Esophagus muscularis mucosa (tissue), 4 donors: ENCODE data around the gene FDX2. TPM values are rescaled to one million over a fixed set of nuclear protein-coding genes. Genes with fewer than 3 reads are reported as not detected.

Experiments used
- DNase-seq: peaks from one replicate; pipeline ENCODE4 v3.0.0-alpha.2; 2017; ENCODE audit errors: extremely low spot score
- H3K27ac ChIP-seq, 4 donors: fragments of 200-600 bp; sonication (generic); replicated peaks in 1 of 4; 1 replicate in 3 of 4; 2 replicates in 1 of 4; pipeline ENCODE4 v1.5.1; 2016 to 2019; ENCODE audit warnings: mild to moderate bottlenecking in 1 of 4
- H3K27me3 ChIP-seq, 4 donors: fragments of 200-600 bp; sonication (generic); one replicate each; pipeline versions ENCODE4 v1.5.1 to v1.6.0; 2016 to 2019
- H3K36me3 ChIP-seq, 4 donors: fragments of 200-600 bp; sonication (generic); one replicate each; pipeline ENCODE4 v1.5.1; 2016 to 2019
- H3K4me1 ChIP-seq, 4 donors: fragments of 200-600 bp; sonication (generic); one replicate each; pipeline ENCODE4 v1.5.1; 2016 to 2019
- H3K4me3 ChIP-seq, 4 donors: fragments of 200-600 bp; sonication (generic); 1 replicate in 2 of 4; 2 replicates in 2 of 4; pipeline ENCODE4 v1.5.1; 2016 to 2019; ENCODE audit warnings: mild to moderate bottlenecking in 4 of 4, moderate library complexity in 1 of 4
- H3K9me3 ChIP-seq, 4 donors: fragments of 200-600 bp; sonication (generic); 1 replicate in 3 of 4; 2 replicates in 1 of 4; pipeline ENCODE4 v1.5.1; 2016 to 2019
- CTCF ChIP-seq, 3 experiments: fragments of 200-600 bp in 2 of 3; fragments of 450-650 bp in 1 of 3; sonication (generic) in 2 of 3; IDR thresholded peaks; one replicate each; pipeline ENCODE4 v1.5.1; 2017 to 2019; ENCODE audit warnings: antibody characterized with exemption in 3 of 3, mild to moderate bottlenecking in 2 of 3, moderate library complexity in 1 of 3
- EP300 ChIP-seq: sonication (generic); formaldehyde crosslinking; IDR thresholded peaks from one replicate; pipeline ENCODE4 v1.6.1; 2017; ENCODE audit warnings: antibody characterized with exemption
- POLR2A ChIP-seq: fragments of 450-650 bp; IDR thresholded peaks from one replicate; pipeline ENCODE4 v1.6.1; 2017; ENCODE audit warnings: antibody characterized with exemption, moderate library complexity, mild to moderate bottlenecking, low read depth
- POLR2AphosphoS5 ChIP-seq, 2 donors: sonication (generic); formaldehyde crosslinking; IDR thresholded peaks; one replicate each; pipeline ENCODE4 v1.6.1; 2017; ENCODE audit warnings: antibody characterized with exemption in 2 of 2
- WGBS: methylation state at CpG from one replicate; pipeline ENCODE4 v1.1.5; 2018; 5-methylcytosine and 5-hydroxymethylcytosine counted together
- intact Hi-C: fragments of 100-400 bp; cut with DNase I; formaldehyde crosslinking; loops from one replicate; pipeline ENCODE4 v1.15.1; 2023
- total RNA-seq, 4 donors: library from RNA; depleted of rRNA; stranded (reverse); fragments of >200 nt; gene quantifications; one replicate each; pipeline versions ENCODE4 v1.1.0 to v1.2.1, GENCODE V29; 2016

The FDX2 gene
- total RNA-seq, 4 donors from 2014 or later, result 16.6 to 29.6 (median 26.5) TPM

GRCh38 chr19:10362259-10362658 is 46.4 kb upstream of the FDX2 start:
- H3K4me3 ChIP-seq, result no peak overlapping the region
- H3K27me3 ChIP-seq, result no peaks in the 10 kb centered on the region
- no peak overlapping the region for H3K27ac ChIP-seq
- no peaks in the 10 kb centered on the region for H3K9me3 ChIP-seq
- peaks cover 57 to 100% (median 98%) of the 10 kb centered on the region in 4 donors for H3K36me3 ChIP-seq
- WGBS, result 88% methylated on average over 3 of the region's 18 CpGs
- TF ChIP-seq POLR2A (no peak), EP300 (no peak), CTCF (IDR thresholded peaks at IDR 0.05) (no peak), POLR2AphosphoS5 (IDR thresholded peaks at IDR 0.05) (no peak)
- no peaks in the 10 kb centered on the region for H3K4me1 ChIP-seq
- no peak for DNase-seq
- intact Hi-C loops, result no loop called here

GRCh38 chr19:10361569-10362011 is 45.8 kb upstream of the FDX2 start:
- Histone ChIP-seq H3K4me3 (no peak overlapping the region), H3K27ac (no peak overlapping the region), H3K9me3 (no peaks in the 10 kb centered on the region), H3K36me3 (peaks cover 51 to 100% (median 98%) of the 10 kb centered on the region in 4 donors), H3K27me3 (no peaks in the 10 kb centered on the region), H3K4me1 (no peaks in the 10 kb centered on the region)
- DNase-seq, result no peak
- WGBS, result 81% methylated on average over 12 of the region's 16 CpGs
- intact Hi-C loops, result no loop called here
- TF ChIP-seq POLR2A, result no peak

GRCh38 chr19:10356431-10356830 is 40.6 kb upstream of the FDX2 start:
- Histone ChIP-seq H3K9me3 (no peaks in the 10 kb centered on the region), H3K27me3 (no peaks in the 10 kb centered on the region), H3K27ac (no peak overlapping the region), H3K4me3 (no peak overlapping the region), H3K4me1 (peaks cover 6 to 12% (median 9%) of the 10 kb centered on the region in 4 donors), H3K36me3 (peaks cover 24 to 95% (median 89%) of the 10 kb centered on the region in 4 donors)
- intact Hi-C loops, result no loop called here
- TF ChIP-seq POLR2A (no peak), POLR2AphosphoS5 (IDR thresholded peaks at IDR 0.05) (no peak), EP300 (no peak), CTCF (IDR thresholded peaks at IDR 0.05) (no peak)
- 83% methylated on average over 2 of the region's 12 CpGs for WGBS
- no peak for DNase-seq

- DNase-seq, result no peak
- H3K4me1 ChIP-seq, result peaks cover 6 to 12% (median 9%) of the 10 kb centered on the region in 4 donors
- H3K9me3 ChIP-seq, result no peaks in the 10 kb centered on the region
- peaks cover 24 to 90% (median 81%) of the 10 kb centered on the region in 4 donors for H3K36me3 ChIP-seq
- peak overlapping the region in 3 of 4 donors; percentile 20 to 42 (median 35) for H3K27ac ChIP-seq
- TF ChIP-seq EP300, result no peak
- TF ChIP-seq POLR2AphosphoS5 (IDR thresholded peaks at IDR 0.05), result no peak
- no peak for TF ChIP-seq CTCF (IDR thresholded peaks at IDR 0.05)
- 77% methylated on average over 27 of the region's 32 CpGs for WGBS
- H3K4me3 ChIP-seq, result peak overlapping the region in 2 of 4 donors; percentile 9 to 14
- intact Hi-C loops, result no loop called here
- H3K27me3 ChIP-seq, result no peaks in the 10 kb centered on the region
These were observed 38.1 kb upstream of the FDX2 start for GRCh38 chr19:10353793-10354391.

GRCh38 chr19:10352764-10353671 is 37.2 kb upstream of the FDX2 start:
- H3K4me1 ChIP-seq, result peaks cover 6 to 12% (median 9%) of the 10 kb centered on the region in 4 donors
- peak overlapping the region in 3 of 4 donors; percentile 35 to 55 (median 36) for H3K27ac ChIP-seq
- H3K27me3 ChIP-seq, result no peaks in the 10 kb centered on the region
- DNase-seq, result no peak
- no peak for TF ChIP-seq EP300
- TF ChIP-seq CTCF (IDR thresholded peaks at IDR 0.05), result no peak
- TF ChIP-seq POLR2A, result no peak
- no peak for TF ChIP-seq POLR2AphosphoS5 (IDR thresholded peaks at IDR 0.05)
- H3K36me3 ChIP-seq, result peaks cover 20 to 83% (median 73%) of the 10 kb centered on the region in 4 donors
- intact Hi-C loops, result no loop called here
- no peaks in the 10 kb centered on the region for H3K9me3 ChIP-seq
- WGBS, result 68% methylated on average over 44 of the region's 63 CpGs
- peak overlapping the region in 3 of 4 donors; percentile 9 to 14 (median 13) for H3K4me3 ChIP-seq
